Spleen (tissue), 7 donors: Measurements from ENCODE around the gene GPC3.

Experiments
- POLR2A ChIP-seq, 3 donors: fragments of 450-650 bp; IDR thresholded peaks; one replicate each; pipeline ENCODE4 v1.5.1; 2017; ENCODE audit warnings: antibody characterized with exemption in 3 of 3, mild to moderate bottlenecking in 1 of 3
- POLR2AphosphoS5 ChIP-seq, 3 donors: sonication (generic); formaldehyde crosslinking; IDR thresholded peaks; one replicate each; pipeline ENCODE4 v1.5.1; 2017; ENCODE audit warnings: antibody characterized with exemption in 3 of 3
- TF ChIP-seq, protein P1 (sequence below), 11 experiments: fragments of 200-600 bp in 7 of 11; fragments of 450-650 bp in 4 of 11; sonication (generic) in 4 of 11; IDR thresholded peaks in 8 of 11; conservative IDR thresholded peaks in 3 of 11; 1 replicate in 7 of 11; 2 replicates in 4 of 11; pipeline versions ENCODE4 v1.4.0 to v1.8.0; 2016 to 2021; ENCODE audit warnings: antibody characterized with exemption in 11 of 11, inconsistent platforms in 4 of 11, mild to moderate bottlenecking in 1 of 11
- donor health status: DM: no; HTN: no; CAD: no; lungs with moderate emphysema.
- donor health status: DM: no; HTN: no; CAD: no.
- donor health status: DM: no; HTN: no; CAD: no.

DNA sequence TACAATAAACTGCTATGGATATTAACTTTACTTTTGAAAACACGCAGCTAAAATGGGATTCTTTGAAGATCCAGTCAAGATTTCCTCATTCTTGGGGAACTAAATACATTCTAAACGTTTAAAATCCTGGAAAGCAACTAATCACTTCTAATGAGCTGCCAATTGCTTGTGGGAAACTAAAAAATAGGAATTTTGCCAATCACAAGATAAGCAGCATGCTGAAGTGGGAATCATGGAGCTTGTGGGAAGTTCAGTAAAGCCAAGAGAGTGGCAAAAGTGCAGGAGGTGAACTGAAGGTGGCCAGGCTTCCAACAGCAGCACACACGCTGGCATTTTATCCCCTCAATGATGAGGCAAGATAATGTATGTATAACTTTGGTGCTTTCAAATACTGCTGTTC is 133.0 kb downstream of the GPC3 start:
- TF ChIP-seq, protein P1, sequence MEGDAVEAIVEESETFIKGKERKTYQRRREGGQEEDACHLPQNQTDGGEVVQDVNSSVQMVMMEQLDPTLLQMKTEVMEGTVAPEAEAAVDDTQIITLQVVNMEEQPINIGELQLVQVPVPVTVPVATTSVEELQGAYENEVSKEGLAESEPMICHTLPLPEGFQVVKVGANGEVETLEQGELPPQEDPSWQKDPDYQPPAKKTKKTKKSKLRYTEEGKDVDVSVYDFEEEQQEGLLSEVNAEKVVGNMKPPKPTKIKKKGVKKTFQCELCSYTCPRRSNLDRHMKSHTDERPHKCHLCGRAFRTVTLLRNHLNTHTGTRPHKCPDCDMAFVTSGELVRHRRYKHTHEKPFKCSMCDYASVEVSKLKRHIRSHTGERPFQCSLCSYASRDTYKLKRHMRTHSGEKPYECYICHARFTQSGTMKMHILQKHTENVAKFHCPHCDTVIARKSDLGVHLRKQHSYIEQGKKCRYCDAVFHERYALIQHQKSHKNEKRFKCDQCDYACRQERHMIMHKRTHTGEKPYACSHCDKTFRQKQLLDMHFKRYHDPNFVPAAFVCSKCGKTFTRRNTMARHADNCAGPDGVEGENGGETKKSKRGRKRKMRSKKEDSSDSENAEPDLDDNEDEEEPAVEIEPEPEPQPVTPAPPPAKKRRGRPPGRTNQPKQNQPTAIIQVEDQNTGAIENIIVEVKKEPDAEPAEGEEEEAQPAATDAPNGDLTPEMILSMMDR (IDR thresholded peaks at IDR 0.05 in 8 of 11, conservative IDR thresholded peaks at IDR 0.05 in 3 of 11): no peak
- TF ChIP-seq POLR2AphosphoS5 (IDR thresholded peaks at IDR 0.05) (no peak), POLR2A (IDR thresholded peaks at IDR 0.05) (no peak)
